H9 (cell line): Measurements from ENCODE around the gene ZBTB22. TPM values are rescaled to one million over a fixed set of nuclear protein-coding genes. Genes with fewer than 3 reads are reported as not detected.

ENCODE experiments used
- DNase-seq: peaks from one replicate; pipeline ENCODE4 v3.0.0-alpha.2; 2017
- H2AFZ ChIP-seq: one replicate; pipeline ENCODE4 v1.6.1; 2013; ENCODE audit warnings: mild to moderate bottlenecking, low read length, control low read depth, moderate library complexity
- H2AK5ac ChIP-seq: 2 replicates; pipeline ENCODE4 v1.6.1; 2013; ENCODE audit warnings: low read length, control low read depth, mixed read lengths; ENCODE audit not compliant: insufficient read length
- H2BK120ac ChIP-seq: one replicate; pipeline ENCODE4 v1.6.1; 2013; ENCODE audit warnings: low read depth, mild to moderate bottlenecking, low read length, control low read depth, inconsistent platforms; ENCODE audit not compliant: poor library complexity, severe bottlenecking
- H2BK12ac ChIP-seq: 2 replicates; pipeline ENCODE4 v1.6.1; 2013; ENCODE audit warnings: low read length, control low read depth, mixed read lengths, low read depth; ENCODE audit not compliant: insufficient read length
- H2BK15ac ChIP-seq: 2 replicates; pipeline ENCODE4 v1.6.1; 2013; ENCODE audit warnings: low read depth, low read length, control low read depth
- H2BK20ac ChIP-seq: one replicate; pipeline ENCODE4 v1.6.1; 2013; ENCODE audit warnings: low read depth, mild to moderate bottlenecking, low read length, control low read depth, inconsistent platforms; ENCODE audit not compliant: poor library complexity, severe bottlenecking
- H2BK5ac ChIP-seq: 2 replicates; pipeline ENCODE4 v1.6.1; 2013; ENCODE audit warnings: low read length, control low read depth, mixed read lengths; ENCODE audit not compliant: insufficient read length
- H3K14ac ChIP-seq: 2 replicates; pipeline ENCODE4 v1.6.1; 2013; ENCODE audit warnings: low read length, control low read depth; ENCODE audit not compliant: insufficient read depth
- H3K18ac ChIP-seq: 2 replicates; pipeline ENCODE4 v1.6.1; 2013; ENCODE audit warnings: low read depth, mild to moderate bottlenecking, mixed read lengths, low read length, control low read depth; ENCODE audit not compliant: insufficient read length
- H3K23ac ChIP-seq: 2 replicates; pipeline ENCODE4 v1.6.1; 2013; ENCODE audit warnings: low read length, control low read depth, mixed read lengths, low read depth; ENCODE audit not compliant: insufficient read length
- H3K23me2 ChIP-seq: 2 replicates; pipeline ENCODE4 v1.6.1; 2013; ENCODE audit warnings: low read depth, mild to moderate bottlenecking, mixed read lengths, low read length, control low read depth; ENCODE audit not compliant: insufficient read length, poor library complexity, severe bottlenecking
- H3K27ac ChIP-seq: 2 replicates; pipeline ENCODE4 v1.5.1; 2013; ENCODE audit warnings: low read length, control low read depth, mixed read lengths, low read depth; ENCODE audit not compliant: insufficient read length
- H3K27me3 ChIP-seq: 2 replicates; pipeline ENCODE4 v1.6.1; 2013; ENCODE audit warnings: low read length, control low read depth, inconsistent platforms; ENCODE audit not compliant: insufficient read depth
- H3K4ac ChIP-seq: 2 replicates; pipeline ENCODE4 v1.6.1; 2013; ENCODE audit warnings: low read depth, mild to moderate bottlenecking, control low read depth, inconsistent platforms, low read length, moderate library complexity
- H3K4me1 ChIP-seq: 2 replicates; pipeline ENCODE4 v1.6.1; 2013; ENCODE audit warnings: low read length, control low read depth, inconsistent platforms; ENCODE audit not compliant: insufficient read depth
- H3K4me2 ChIP-seq: 2 replicates; pipeline ENCODE4 v1.6.1; 2013; ENCODE audit warnings: low read length, control low read depth, mixed read lengths; ENCODE audit not compliant: insufficient read length, insufficient read depth
- H3K56ac ChIP-seq: 2 replicates; pipeline ENCODE4 v1.6.1; 2013; ENCODE audit warnings: low read depth, mild to moderate bottlenecking, mixed read lengths, low read length, control low read depth; ENCODE audit not compliant: insufficient read length
- H3K79me1 ChIP-seq: 2 replicates; pipeline ENCODE4 v1.6.1; 2013; ENCODE audit warnings: low read depth, mild to moderate bottlenecking, moderate library complexity, low read length, control low read depth, inconsistent platforms; ENCODE audit not compliant: insufficient read depth, poor library complexity, severe bottlenecking
- H3K79me2 ChIP-seq: 2 replicates; pipeline ENCODE4 v1.6.1; 2013; ENCODE audit warnings: low read length, control low read depth, inconsistent platforms; ENCODE audit not compliant: insufficient read depth
- H3K9ac ChIP-seq: 2 replicates; pipeline ENCODE4 v1.6.1; 2013; ENCODE audit warnings: low read length, control low read depth, mixed read lengths; ENCODE audit not compliant: insufficient read length; ENCODE audit errors: extremely low read depth
- H3K9me3 ChIP-seq: one replicate; pipeline ENCODE4 v1.6.1; 2013; ENCODE audit warnings: low read depth, low read length, inconsistent platforms; ENCODE audit not compliant: control insufficient read depth
- H3T11ph ChIP-seq: one replicate; pipeline ENCODE4 v1.6.1; 2013; ENCODE audit warnings: mild to moderate bottlenecking, low read length, control low read depth, inconsistent platforms
- H4K20me1 ChIP-seq: one replicate; pipeline ENCODE4 v1.6.1; 2013; ENCODE audit not compliant: control insufficient read depth, insufficient read length, insufficient read depth
- H4K5ac ChIP-seq: 2 replicates; pipeline ENCODE4 v1.6.1; 2013; ENCODE audit warnings: low read depth, mild to moderate bottlenecking, mixed read lengths, low read length, control low read depth; ENCODE audit not compliant: insufficient read length
- H4K8ac ChIP-seq: replicated peaks from 2 replicates; pipeline ENCODE4 v1.6.1; 2013; ENCODE audit warnings: low read length, control low read depth, mixed read lengths, low read depth; ENCODE audit not compliant: insufficient read length
- H4K91ac ChIP-seq: 2 replicates; pipeline ENCODE4 v1.6.1; 2013; ENCODE audit warnings: low read depth, mild to moderate bottlenecking, moderate library complexity, mixed read lengths, low read length, control low read depth; ENCODE audit not compliant: insufficient read length
- H3K27ac Mint-ChIP-seq, 3 experiments: 2 replicates in 2 of 3; 3 replicates in 1 of 3; pipeline ENCODE4 v1.8.0; 2020 to 2021; ENCODE audit warnings: mixed read lengths in 3 of 3, mild to moderate bottlenecking in 1 of 3, moderate library complexity in 1 of 3
- H3K27me3 Mint-ChIP-seq: 2 replicates; pipeline ENCODE4 v1.8.0; 2021; ENCODE audit warnings: low read depth, mild to moderate bottlenecking, moderate library complexity, mixed read lengths
- H3K36me3 Mint-ChIP-seq, 3 experiments: 2 replicates in 2 of 3; 3 replicates in 1 of 3; pipeline ENCODE4 v1.8.0; 2020 to 2021; ENCODE audit warnings: low read depth in 3 of 3, mixed read lengths in 3 of 3; ENCODE audit not compliant: insufficient read depth in 1 of 3
- H3K4me1 Mint-ChIP-seq, 2 experiments: 2 replicates each; pipeline ENCODE4 v1.8.0; 2020; ENCODE audit warnings: mixed read lengths in 2 of 2
- H3K4me3 Mint-ChIP-seq, 2 experiments: 2 replicates in 1 of 2; 3 replicates in 1 of 2; pipeline ENCODE4 v1.8.0; 2020 to 2021; ENCODE audit warnings: mild to moderate bottlenecking in 2 of 2, mixed read lengths in 2 of 2, moderate library complexity in 1 of 2
- H3K9me3 Mint-ChIP-seq, 2 experiments: 2 replicates in 1 of 2; 3 replicates in 1 of 2; pipeline ENCODE4 v1.8.0; 2020; ENCODE audit warnings: mild to moderate bottlenecking in 2 of 2, mixed read lengths in 2 of 2, moderate library complexity in 1 of 2
- CTCF ChIP-seq: fragments of 200-600 bp; sonication (generic); conservative IDR thresholded peaks from 3 replicates; pipeline ENCODE4 v1.8.0; 2021; ENCODE audit warnings: antibody characterized with exemption, mild to moderate bottlenecking
- WGBS: extraction: QIAGEN DNeasy Blood & Tissue Kit; methylation state at CpG from one replicate; pipeline ENCODE4 v1.1.7; 2013; ENCODE audit warnings: missing lambda C conversion rate, low lambda C conversion rate, mixed read lengths; ENCODE audit not compliant: insufficient read length; ENCODE audit errors: extremely low coverage; 5-methylcytosine and 5-hydroxymethylcytosine counted together
- total RNA-seq: library from RNA; stranded (reverse); gene quantifications from 2 replicates; pipeline ENCODE4 v1.2.1, GENCODE V29; 2021

The ZBTB22 gene
- total RNA-seq, 1 experiment from 2014 or later = 8.1 TPM

- Mint-ChIP-seq H3K27ac (no peak overlapping the region; a peak in 1 of 7 replicates), H3K4me3 (peak overlapping the region; percentile 94 to 98), H3K27me3 (no peaks in the 10 kb centered on the region; the same call in 1 of the 2 replicates), H3K36me3 (peaks cover 18 to 42% (median 34%) of the 10 kb centered on the region in 3 experiments; a peak in 6 of 7 replicates), H3K9me3 (no peaks in the 10 kb centered on the region), H3K4me1 (peaks cover 54 to 59% of the 10 kb centered on the region in 2 experiments)
- Histone ChIP-seq H3K27ac (no peak overlapping the region), H3K9me3 (no peaks in the 10 kb centered on the region), H2BK120ac (no peak overlapping the region), H2AFZ (no peak overlapping the region), H3K18ac (no peak overlapping the region), H2AK5ac (no peak overlapping the region), H2BK5ac (no peak overlapping the region), H4K5ac (no peak overlapping the region), H3K79me1 (peaks cover 4% of the 10 kb centered on the region), H2BK12ac (no peak overlapping the region), H3K56ac (no peak overlapping the region), H3K4ac (no peak overlapping the region), H2BK15ac (no peak overlapping the region), H3K14ac (no peak overlapping the region), H3K79me2 (no peaks in the 10 kb centered on the region; the same call in 1 of the 2 replicates), H3K27me3 (no peaks in the 10 kb centered on the region), H3K23me2 (peaks cover 31% of the 10 kb centered on the region), H3K4me2 (no peak overlapping the region), H4K8ac (no peak overlapping the region), H4K91ac (no peak overlapping the region), H2BK20ac (no peak overlapping the region), H3K4me1 (no peaks in the 10 kb centered on the region; the same call in 1 of the 2 replicates), H4K20me1 (no peaks in the 10 kb centered on the region), H3T11ph (no peak overlapping the region), H3K23ac (no peak overlapping the region), H3K9ac (no peak overlapping the region)
- no CpG with 5 or more reads among the region's 17 CpGs for WGBS
- TF ChIP-seq CTCF = no peak
- DNase-seq = no peak
These were observed 1.5 kb downstream of the ZBTB22 start for GRCh38 chr6:33315793-33316602.
